COR-L47 (cell line): Measurements from ENCODE around the gene AGAP1.

Experiments used
- DNase-seq: peaks from one replicate; lab custom pipeline; 2025; lab: John Stamatoyannopoulos, UW

AGAP1 gene

DNA sequence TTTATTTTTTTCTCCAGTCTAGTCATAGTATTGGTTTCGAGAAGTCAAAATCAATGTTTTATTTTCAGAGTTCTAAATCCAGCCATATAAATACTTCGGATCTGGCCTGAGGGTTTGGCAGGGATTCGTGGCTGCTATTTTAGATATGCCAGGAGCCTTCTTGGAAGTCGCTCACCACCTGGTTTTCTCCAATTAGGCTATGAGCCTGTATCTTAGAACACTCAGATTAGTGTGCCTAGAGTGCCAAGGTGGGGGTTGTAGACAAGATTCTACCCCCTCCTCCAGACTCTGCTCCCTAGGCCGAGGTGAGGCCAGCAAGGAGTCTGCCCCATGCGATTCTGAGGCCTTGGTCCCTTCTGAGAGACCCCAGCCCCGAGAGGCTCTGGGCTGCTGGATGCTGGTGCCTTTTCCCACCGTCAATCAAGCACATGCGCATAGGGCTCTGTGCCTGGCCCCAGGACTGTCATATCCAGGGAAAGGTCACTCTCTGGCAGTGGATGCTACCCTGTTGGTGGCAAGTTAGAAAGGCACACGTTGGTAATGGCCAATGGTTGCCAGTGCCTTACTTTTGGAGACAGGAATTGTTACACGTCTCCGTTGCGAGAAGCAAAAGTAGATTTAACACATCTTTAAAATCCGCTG is 197.1 kb downstream of the AGAP1 start:
- no peak for DNase-seq

DNA sequence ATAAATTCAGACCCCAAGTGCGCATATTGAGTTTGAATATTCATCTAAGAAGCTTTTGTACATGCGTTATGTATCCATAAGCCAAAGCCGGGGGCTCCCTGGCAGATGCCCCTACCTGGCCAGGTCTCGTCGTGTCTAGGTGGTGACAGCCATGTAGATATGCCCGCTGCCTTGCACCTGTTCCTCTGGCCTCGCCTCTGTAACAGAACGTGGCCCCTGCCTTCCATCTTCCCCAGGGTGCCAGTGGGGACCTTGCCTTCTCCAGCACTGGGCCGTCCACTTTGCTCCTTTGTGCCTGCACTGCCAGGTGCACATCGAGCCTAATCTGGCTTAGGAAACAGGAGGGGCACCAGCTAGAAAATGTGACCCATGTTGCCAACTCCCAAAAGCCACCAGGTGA is 198.2 kb downstream of the AGAP1 start:
- no peak for DNase-seq

DNA sequence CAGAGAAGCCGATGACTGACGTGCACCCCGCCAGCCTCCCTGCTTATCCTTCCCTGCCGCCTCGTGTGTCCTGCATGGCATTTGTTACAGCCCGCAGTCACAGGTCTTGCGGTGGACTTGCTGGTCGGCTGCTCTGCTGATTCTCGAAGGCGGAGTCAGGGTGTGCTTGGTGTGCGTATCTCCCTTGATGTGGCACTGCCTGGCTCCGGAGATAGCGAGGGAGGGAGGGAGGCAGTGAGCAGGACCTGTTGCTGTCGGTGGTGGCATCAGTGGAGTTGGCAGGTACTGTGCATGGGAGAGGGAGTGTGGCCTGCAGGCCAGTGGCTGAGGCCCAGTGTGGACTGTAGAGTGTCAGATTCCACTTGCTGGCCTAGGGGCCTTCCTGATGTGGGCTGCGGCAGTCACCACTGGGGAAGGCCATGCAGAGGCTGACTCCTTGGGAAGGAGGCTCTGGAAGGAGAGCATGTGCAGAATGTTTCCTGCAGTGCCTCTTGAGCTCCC is 198.9 kb downstream of the AGAP1 start:
- no peak for DNase-seq

DNA sequence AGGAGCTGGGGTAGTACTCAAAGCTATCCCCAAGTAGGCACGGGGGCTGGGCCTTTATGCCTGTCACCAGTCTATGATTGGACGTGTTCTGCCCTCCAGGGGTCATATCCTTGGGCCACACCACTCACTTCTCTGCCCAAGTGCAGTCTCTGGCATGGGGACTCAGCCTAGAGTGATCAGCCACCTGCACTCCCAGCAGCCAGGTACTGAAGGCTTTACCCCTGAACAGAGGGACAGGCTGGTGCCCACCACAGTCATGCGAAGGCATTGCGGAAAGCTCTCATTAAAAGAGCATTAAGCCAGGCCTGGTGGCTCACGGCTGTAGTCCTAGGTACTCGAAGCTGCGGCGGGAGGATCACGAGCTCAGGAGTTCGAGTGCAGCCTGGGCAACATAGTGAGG is 199.4 kb downstream of the AGAP1 start:
- no peak for DNase-seq

DNA sequence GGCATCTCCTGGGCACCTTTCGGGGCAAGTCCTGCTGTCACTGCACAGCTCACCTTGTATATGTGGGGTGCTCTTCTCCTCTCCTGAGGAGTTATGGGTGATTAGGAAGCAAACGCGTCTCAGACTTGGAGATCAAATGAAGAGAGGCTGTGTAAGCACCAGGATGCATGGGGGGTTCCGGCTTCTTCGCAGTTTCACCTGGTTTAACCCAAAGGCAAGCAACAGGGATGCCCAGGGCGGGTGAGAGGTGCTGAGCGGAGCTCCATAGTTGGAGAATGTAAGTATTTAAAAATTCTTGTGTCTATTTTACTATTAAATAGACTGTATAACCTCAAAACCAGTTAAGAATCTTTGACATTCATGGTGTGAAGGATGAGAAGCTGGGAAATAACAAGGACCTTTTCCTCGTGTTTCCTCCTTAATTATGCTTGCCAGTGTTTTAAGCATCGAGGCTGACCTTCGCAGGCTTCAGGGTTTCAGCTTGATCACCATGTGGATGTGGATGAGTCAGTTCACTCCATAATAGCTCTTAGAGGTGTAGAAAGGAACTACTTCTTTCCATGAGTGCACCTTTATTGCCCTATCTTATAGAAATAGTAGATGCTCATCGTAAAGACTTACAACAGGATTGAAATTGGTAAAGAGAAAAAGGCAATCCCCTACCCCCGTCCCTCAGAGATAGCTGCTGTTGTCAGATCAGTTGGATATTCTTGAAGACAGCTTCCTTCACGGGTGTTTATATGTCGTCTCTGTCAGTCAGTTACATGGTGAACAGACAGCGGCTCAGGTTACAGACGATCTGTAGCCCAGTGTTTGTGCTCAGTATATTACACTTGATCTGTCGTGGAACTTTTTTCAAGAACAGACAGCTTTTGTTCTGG is 201.1 kb downstream of the AGAP1 start:
- no peak for DNase-seq

DNA sequence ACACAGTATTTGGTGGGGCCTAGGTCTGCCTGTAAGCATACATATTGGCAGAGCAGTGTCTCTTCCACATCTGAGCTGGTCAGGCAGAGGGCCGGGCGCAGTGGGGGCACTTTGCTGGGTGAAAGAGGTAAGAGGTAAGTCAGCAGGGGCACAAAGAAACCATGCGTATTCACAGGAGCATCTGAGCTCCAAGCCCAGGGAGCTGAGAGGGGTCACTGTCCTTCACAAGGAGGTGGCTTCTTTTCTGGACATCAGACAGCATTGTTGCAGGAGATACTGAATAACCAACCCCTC is 201.7 kb downstream of the AGAP1 start:
- DNase-seq = no peak

DNA sequence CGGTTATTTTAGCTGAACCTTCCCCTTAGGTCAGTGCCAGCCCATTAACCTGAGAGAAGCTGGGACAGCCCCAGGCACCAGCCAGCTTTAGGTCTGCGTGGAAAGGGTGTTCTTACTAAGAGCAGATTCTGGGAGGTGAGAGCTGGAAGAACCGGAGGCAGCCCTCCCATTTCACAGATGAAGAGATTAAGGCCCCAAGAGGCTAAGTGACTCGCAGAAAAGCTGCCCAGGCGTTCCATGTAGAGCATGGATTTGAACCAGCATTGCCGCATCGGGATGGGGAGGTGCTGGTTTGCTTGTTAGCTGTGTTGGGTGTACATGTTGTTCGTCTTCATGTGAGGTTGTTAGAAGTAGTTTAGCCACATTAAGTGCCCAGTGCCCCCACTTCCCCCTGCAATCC is 203.2 kb downstream of the AGAP1 start:
- DNase-seq = no peak

DNA sequence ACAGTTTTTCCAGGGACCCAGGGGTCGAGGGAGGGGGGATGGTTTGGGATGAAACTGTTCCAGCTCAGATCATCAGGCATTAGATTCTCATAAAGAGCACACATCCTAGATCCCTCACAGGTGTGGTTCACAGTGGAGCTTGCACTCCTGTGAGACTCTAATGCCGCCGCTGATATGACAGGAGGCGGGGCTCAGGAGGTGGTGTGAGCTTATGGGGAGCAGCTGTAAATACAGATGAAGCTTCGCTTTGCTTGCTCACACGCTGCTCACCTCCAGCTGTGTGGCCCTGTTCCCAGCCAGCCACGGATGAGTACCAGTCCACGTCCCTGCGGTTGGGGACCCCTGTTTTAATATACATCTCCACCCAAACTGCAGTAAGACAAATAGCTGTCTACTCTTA is 204.2 kb downstream of the AGAP1 start:
- DNase-seq = no peak

DNA sequence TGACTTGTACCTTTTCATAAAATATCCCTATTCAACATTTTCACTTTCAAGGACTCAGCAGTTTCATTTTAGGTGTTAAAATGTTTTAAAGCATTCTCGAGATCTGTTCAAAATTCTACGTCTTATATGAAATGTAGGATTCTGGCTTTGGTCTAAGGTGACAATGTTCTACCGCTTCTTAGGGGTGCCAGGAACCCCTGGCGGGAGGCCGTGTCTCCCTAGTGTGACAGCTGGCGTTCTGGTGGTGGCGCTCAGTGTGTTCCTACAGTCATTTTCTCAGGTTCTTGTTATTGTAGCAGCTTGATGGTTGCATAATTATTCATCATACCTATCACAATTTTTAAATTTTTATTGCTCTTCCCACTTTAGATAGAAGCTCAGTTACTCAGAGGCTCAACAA is 204.6 kb downstream of the AGAP1 start:
- no peak for DNase-seq

DNA sequence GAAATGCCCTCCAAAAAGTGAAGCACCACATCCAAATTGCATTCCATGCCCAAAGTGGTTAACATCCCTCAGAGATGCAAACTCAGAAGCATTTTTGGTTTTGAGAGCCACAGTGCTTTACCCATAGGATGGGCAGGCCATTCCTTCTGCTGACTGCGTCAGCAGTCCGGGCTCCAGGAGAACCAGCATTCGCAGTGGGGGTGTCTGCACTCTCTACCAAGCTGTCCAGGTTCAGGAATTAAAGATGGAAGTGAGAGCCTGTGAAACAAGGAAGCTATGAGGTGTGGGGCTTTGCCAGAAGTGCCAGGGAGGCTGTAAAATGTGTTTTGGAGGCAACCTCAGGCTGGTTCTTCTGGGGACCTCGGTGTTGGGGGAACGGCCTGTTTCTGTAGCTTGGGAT is 205.7 kb downstream of the AGAP1 start:
- DNase-seq = no peak

DNA sequence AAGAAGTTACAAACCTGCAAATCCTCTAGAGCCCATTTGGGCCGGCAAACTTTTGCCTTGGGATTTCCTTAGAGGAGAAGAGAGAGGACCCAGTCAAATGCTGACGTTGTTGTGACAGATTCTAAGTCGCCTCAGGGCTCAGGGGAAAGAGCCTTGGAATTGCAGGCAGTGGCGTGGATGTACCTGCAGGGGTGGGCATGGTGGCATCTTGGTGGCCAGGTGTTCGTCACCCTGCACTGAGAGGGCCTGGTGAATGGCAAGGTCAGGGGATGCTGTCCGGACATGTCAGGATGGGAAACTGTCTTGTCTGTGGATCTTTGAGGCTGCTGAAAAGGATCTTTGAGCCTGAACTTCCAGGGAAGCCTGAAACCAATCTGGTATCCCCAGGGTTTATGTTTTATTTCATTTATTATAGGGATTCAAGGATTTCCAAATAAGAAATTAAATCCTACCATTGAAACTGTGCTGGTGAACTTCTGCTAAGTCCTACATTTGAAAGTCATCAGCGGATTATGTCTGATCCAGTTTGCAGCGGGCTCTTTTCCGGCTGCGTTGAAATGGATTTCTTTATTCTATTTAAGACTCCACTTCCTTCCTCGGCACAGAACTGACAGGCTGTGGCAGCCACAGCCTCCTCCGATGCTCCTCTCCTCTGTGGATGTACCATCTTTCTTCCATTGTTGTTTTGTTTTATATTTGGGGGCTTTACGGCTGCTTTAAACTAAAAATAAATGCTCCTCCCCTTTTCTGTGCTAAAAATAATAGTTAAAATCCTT is 207.6 kb downstream of the AGAP1 start:
- DNase-seq = no peak

DNA sequence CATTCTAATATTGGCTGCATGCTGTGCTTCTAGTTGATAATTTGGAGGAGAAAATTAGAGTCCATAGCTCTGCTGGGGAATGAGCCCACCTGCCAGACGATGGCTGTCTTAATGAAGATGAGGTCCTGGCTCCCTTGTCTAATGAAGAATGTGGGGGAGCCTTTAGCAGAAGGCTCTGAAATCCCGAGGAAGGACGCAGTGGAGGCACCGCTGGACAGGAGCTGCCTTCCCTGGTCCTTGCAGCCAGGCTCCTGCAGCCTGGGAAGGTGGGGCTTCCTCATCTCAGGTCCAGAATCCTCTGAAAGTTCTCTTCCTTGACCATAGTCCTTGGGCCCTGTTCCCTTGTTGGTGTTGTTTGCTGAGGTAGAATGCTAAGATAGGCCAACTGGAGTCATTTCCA is 208.3 kb downstream of the AGAP1 start:
- DNase-seq = no peak

DNA sequence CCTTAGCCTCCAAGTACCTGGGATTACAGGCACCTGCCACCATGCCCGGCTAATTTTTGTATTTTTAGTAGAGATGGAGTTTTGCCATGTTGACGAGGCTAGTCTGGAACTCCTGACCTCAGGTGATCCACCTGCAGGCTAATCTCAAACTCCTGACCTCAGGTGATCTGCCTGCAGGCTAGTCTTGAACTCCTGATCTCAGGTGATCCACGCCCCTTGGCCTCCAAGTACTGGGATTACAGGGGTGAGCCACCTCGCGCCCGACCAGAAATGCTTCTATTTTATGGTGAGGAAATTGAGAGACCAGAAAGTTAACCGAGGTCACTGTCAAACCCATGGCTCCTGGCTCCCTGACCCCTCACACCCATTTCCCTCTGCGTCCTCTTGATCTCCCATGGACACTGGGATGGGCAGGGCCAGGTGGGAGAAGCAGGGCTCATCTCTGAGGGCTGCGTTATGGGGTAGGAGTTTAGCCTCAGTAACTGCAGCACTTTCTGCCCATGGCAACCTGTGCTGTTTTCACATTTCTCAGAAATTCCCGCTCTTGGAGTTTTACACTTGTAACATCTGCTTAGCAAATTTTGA is 210.0 kb downstream of the AGAP1 start:
- DNase-seq = no peak

DNA sequence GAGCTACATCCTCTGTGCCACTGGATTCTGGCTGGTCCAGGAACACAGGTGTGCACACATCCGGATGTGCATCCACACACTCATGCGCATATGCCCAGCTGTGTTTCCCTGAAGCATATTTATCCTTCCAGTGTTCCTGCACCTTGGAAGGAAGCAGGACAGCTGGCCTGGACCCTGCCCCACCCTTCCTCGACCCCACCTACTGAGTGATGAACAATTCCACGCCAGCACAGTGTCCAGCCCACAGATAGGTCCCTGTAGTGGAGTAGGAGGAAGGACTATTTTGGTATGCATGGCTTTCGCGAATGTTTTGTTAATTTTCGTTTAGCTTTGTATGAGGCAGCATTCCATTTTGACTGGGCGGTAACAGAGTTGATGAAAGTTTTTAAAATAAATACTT is 211.5 kb downstream of the AGAP1 start:
- no peak for DNase-seq

DNA sequence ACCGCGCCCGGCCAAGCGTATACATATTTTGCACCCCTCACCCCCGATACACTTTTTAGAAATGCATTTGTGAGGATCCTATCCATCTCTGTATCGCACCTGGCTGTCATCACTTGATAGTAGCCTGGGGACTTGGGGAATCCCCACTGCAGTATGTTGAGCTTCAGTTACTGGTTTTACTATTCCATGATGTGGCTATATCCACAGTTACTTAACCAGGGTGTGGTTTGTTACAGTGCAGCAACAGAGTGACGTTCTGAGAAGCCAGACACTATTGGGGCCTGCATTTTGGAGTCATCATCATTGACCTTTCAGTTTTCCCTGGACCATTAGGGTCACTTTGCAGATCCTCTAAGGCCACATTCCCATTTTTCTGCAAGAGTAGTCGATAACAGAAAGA is 212.7 kb downstream of the AGAP1 start:
- DNase-seq = no peak

DNA sequence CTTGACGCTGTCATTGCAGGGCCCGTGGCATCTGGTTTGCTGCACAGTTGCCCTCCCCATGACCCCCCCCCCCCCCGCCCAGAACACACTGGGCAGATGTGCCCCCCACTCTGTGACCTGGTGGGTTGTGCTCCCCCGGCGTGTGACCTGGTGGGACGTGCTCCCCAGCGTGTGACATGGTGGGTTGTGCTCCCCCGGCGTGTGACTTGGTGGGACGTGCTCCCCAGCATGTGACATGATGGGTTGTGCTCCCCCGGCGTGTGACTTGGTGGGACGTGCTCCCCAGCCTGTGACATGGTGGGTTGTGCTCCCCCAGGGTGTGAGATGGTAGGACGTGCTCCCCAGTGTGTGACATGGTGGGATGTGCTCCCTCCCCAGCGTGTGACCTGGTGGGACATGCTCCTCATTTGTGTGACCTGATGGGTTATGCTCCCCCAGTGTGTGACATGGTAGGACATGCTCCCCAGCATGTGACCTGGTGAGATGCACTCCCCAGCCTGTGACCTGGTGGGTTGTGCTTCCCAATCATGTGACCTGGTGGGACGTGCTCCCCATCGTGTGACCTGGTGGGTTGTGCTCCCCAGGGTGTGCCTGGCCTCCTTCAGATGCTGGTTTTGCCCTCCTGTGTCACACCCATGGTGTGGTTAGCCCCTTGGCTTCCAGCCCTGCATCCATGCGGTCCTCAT is 213.7 kb downstream of the AGAP1 start:
- DNase-seq = no peak

DNA sequence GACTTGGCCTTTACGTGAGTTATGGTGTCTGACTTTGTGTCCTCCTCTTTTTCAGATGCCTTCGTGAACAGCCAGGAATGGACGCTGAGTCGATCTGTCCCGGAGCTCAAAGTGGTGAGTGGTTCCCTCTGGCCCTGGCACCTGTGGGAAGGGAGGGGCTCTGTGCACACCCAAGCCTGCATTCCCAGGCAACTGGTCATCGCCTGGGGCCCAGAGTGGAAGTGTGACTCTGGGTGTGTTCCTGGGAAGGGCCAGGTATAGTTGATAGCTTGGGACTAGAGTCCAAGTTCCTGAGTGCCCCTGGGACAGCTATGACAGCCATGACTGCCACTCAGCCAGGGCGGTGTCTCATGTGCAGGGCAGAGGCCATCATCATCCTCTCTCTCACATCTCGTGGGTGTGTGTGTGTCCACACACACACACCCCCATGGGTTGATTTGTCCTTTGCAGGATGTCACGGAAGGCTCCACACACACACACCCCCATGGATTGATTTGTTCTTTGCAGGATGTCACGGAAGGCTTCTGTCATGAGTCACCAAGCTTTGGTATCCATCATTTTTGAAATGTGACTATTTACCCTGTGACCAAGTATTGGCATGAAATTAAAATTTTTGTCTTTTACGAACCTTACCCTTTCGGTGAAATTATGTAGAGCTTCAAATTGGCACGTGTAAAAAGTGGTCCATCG is 215.4 kb downstream of the AGAP1 start:
- DNase-seq = no peak

DNA sequence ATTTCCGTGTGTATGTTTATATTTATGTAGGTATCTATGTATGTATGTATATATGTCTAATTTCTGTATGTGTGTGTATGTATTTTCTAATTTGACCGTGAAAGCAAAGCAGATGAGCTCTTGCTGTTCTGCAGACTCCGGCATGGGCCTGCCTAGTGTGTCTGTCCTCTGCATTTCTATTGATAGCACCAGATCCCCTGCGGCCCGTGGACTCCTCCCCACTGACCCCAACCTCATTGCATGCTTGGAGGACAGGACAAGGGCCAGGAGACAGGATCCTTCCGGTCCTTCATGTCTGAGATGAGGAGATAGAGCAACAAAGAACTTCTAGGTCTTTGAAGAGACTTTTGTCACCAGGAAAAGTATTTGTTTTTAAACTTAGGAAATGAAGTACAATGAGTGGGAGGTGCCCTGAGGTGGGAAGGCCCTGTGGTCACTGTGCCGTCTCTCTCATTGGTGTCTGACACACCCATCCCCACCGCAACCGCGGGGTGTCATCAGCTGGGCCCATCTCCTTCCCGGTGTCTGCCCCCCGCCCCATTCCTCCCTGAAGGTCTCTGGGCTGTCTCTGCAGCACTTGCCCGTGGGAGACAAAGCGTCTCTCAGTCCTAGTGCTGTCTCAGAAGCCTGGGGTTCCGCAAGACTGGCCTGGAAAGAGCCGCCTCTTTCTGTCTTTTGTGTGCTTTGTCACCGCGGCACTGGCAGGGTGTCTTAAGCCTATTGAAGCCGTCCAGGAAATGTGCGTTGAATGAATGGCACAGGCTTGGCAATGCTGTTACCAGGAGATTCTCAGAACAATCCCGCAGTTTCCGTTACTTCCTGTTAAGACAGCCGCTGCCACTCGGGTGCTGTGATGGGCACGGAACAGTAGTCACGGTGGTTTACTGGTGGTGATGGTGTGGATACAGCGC is 216.4 kb downstream of the AGAP1 start:
- no peak for DNase-seq

DNA sequence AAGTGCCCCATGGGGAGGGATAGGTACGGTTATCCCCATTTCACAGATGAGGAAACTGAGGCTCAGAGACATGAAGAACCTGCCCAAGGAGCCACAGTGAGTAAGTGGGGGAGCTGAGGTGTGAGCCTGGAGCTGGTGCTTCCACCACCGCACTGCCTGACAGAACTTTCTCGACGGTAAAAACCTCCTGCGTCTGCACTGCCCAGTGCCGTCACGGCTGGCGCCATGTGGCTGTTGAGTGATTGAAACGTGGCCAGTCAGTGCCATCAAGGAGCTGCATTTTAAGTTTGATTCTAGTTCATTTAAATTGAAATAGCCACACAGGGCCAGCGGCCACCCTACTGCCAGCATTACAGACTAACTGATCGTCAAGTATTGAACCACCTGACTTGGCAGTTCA is 217.1 kb downstream of the AGAP1 start:
- no peak for DNase-seq

DNA sequence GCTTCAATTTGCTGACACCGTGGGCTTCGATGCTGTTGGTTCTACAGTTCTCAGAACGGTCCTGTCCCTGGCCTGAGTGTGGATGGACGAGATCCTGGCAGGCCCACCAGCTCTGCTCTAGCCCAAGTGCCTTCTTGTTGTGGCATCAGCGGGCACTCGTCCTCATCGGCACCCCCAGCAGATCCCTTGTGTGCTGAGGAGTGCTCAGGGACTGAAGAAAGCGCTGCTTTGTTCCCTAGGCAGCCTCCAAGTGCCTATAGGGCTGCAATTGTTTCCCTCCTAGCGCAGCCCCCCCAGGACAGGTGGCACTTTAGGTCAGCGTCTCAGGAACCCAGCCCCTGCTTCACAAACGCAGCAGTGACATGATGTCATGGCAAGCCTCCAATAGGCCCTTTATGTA is 217.7 kb downstream of the AGAP1 start:
- DNase-seq = no peak
